Glomerular visceral epithelial cell (primary cell): ENCODE results near the gene KCNH5.

Source experiments
- DNase-seq: peaks from one replicate; pipeline ENCODE4 v3.0.0-alpha.2; 2016; ENCODE audit errors: extremely low spot score

The KCNH5 gene

DNA sequence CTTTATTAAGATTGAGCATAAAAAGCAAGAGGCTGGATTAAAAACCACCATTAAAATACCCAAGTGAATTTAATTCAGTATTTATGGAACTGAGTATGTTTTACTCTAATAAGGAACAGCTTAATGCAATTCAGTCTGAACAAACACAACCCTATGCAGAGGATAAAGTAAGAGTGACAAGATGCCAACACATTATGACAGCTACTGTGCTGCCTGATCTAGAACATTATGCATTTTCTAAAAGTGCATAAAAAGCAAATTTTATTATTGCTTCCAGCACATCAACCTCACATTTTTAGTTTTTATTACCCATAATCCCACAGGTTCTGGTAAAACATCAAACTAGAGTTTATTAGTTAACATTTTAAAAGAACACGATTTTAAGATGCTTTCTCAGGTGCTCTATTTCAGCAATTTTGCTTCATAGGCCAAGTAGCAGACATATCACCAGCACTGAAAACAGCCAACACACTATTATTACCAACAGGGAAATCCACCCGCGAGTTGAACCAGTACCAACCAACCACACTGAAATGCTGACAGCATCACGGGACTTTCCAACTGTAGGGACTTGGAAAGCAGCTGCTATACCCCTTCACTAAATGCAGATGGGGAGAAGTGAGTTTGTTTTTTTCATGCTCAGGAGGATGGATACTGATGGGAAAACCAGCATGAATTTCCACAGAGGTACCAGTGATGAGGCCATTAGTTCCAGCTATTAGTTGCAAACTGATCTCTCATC, 372.1 kb downstream of the KCNH5 start:
- DNase-seq = no peak

- DNase-seq = no peak
These were observed 374.7 kb downstream of the KCNH5 start for GRCh38 chr14:62670526-62670925.

DNA sequence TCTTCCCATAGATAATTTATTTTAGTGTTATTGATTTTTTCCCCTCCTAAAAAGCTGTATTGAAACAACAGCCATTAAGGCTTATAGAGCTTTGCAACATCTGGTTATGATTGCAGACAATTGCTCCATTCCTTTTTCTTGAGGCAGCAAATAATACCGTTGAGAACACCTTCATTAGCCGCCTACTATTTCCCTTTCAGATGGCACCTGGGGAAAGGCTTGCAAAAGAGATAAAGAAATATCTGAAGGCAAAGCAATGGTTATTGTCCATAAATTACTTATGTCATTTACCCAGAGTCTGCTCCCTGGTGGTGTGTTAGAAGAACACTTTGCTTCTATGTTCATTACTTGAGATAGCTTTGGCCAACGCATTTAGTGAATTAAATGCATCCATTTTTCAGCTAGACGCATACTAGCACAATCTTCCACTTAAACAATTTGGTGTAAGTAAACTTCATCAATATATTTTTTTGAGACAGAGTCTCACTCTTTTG, 377.8 kb downstream of the KCNH5 start:
- DNase-seq = no peak

DNA sequence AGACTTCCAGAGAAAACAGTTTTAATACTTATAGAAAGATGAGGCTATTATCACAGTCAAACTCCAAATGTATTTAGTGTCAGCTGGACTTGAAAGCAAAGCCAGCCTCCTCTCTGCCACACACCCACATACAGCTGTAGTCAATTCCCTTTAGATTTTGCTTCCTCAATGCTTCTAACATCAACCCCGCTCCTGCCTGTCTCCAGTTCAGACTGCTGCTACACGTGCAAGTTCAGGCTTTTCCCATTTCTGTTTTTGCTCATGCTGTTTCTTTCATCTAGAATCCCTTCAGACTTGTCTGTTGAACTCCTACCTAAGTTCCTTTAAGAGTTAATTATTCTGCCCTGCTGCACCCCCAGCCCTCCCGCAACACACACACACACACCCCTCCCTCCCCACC, 380.0 kb downstream of the KCNH5 start:
- no peak for DNase-seq

DNA sequence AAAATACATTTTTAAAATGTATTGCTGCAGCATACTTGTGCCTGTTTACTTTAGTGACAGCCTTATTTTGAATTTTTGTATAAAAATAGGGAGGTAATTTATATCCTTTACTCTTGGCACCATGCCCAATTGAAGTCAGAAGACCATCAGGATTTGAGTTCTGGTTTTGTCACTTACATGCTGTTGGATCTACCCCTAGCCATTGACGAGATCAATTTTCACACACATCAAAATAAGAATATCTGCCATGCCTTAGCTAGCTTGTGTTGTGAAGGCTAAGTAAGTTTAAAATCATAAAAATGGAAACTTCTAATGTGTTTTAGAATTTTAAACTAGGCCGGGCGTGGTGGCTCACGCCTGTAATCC, 381.8 kb downstream of the KCNH5 start:
- DNase-seq = no peak

DNA sequence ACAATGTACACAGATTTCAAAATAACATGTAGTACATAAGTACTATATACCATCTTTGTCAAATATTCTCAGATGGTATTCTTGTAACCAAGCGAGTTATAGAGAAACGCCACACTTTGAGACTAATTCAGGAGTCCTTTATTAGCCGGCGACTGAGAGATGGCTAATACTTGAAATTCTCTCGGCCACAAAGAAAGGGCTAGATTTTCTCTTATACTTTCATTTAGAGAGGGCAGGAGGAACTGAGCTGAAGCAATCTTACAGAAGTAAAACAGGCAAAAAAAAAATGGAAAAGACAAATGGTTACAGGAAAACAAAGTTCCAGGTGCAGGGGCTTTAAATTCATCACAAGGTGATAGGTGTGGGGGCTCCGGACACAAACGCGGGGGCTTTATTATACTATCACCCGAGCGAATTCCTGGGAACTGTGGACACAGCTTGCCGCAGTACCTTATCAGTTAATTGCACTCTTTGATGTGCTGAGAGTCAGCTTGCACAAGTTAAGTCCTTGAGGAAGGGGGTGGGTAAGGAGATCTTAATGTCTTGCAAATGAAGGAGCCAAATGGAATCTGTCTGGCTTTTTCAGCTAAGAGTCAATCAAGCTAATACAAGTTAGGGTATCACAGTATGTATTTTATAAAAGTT, 382.3 kb downstream of the KCNH5 start:
- no peak for DNase-seq

DNA sequence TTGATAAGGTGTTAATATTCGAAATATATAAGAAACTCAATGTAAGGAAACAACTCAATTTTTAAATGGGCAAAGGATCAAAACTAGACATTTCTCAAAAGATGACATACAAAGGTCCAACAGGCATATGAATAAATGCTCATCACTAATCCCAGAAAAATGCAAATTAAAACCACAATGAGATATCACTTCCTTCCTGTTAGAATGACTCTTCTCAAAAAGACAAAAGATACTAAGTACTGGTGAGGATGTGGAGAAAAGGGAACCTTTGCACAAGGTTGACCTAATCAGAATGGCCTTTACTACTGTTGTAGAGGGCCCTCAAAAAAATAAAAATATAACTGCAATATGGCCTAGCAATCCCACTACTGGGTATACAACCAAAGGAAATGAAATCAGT, 383.4 kb downstream of the KCNH5 start:
- DNase-seq = no peak

DNA sequence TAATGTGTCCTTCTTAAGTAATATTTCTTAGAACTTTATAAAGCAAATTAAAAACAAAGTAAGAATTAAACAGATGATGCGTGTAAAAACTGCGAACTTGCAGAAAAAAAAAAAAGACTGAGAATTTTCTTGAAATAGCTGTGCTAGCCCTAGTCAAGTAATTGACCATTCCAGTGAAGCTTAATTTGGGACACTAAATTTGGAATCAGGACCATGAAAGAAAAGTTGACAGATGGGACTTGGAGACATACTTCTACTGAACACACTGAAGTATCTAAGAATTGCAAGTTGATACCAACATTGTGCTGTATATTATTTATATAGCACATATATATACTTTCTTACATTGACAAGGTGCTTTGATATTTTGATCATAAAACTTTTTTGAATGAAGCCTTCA, 386.6 kb downstream of the KCNH5 start:
- no peak for DNase-seq

GRCh38 chr14:62657376-62657775, 387.9 kb downstream of the KCNH5 start:
- no peak for DNase-seq

DNA sequence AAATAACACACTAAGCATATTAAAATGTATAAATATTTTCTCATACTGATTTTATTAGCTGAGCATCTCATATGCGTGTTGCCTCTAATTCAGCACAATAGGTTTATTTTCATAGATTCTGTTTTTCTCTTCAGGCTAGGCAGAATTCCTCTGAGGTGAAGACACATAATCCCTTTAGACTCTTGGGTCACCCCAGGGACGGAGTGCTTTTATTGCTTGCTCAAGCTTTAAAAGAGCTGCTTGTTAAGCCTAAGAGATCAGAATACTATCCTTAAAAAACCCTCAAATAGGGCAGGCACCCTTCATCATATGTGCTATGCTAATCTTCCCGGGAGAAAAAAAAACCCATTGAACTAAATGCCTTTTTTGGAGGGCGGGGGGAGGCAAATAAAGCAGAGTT, 390.1 kb downstream of the KCNH5 start:
- no peak for DNase-seq

GRCh38 chr14:62654641-62655040, 390.6 kb downstream of the KCNH5 start:
- no peak for DNase-seq
